ENCODE measurements around the gene ETS1. TPM values are rescaled to one million over a fixed set of nuclear protein-coding genes. Genes with fewer than 3 reads are reported as not detected.

Gene ETS1
- total RNA-seq, 1 donor from 2014 or later, result 3.0 TPM

DNA sequence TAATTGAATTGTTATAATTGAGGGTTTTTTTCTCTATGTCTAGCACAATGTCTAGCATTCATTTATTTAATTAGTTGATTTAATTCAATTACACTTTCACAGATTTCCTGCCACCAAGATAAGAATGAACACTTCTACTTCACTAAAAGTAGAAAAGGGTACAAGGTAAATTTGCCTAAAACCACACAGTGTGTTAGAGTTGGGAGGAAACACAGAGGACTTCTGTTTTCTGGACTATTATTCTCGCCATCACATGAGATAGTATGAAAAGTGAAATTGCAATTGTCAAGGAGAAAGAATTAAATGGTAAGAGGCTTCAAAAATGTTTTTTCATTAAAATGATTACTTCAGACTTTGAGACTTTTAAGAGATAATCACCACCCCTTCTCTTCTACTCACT lies 109.5 kb downstream of the ETS1 start:
- Mint-ChIP-seq H3K27me3 (peaks cover 60% of the 10 kb centered on the region), H3K9me3 (ENCODE audit: low read depth) (no peaks in the 10 kb centered on the region), H3K36me3 (ENCODE audit: insufficient read depth) (no peaks in the 10 kb centered on the region), H3K27ac (no peak overlapping the region), H3K4me1 (ENCODE audit: low read depth) (peaks cover 29% of the 10 kb centered on the region), H3K4me3 (ENCODE audit: low read depth) (no peak overlapping the region)
- TF ChIP-seq, protein P1, sequence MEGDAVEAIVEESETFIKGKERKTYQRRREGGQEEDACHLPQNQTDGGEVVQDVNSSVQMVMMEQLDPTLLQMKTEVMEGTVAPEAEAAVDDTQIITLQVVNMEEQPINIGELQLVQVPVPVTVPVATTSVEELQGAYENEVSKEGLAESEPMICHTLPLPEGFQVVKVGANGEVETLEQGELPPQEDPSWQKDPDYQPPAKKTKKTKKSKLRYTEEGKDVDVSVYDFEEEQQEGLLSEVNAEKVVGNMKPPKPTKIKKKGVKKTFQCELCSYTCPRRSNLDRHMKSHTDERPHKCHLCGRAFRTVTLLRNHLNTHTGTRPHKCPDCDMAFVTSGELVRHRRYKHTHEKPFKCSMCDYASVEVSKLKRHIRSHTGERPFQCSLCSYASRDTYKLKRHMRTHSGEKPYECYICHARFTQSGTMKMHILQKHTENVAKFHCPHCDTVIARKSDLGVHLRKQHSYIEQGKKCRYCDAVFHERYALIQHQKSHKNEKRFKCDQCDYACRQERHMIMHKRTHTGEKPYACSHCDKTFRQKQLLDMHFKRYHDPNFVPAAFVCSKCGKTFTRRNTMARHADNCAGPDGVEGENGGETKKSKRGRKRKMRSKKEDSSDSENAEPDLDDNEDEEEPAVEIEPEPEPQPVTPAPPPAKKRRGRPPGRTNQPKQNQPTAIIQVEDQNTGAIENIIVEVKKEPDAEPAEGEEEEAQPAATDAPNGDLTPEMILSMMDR (IDR thresholded peaks at IDR 0.05; ENCODE audit: unreplicated experiment), result no peak
- DNase-seq (ENCODE audit: low spot score, unreplicated experiment), result no peak

DNA sequence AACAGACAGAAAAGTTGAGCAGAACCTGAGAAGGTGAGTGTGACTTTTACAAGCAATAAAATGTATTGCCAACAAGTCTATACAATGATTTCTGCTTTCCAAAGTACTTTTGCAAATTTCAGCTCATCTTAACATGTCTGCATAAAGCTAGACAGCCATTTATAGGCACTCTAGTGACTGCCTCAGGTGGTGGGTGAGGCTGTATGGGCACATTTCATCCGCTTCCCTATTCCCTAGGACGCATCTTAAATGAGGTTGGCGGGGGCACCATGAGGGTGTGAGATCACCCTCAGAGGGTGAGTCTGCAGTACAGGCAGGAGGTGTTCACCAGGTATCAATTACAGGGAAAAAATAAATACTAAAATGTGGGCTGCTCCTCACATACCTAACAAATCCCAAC lies 110.1 kb downstream of the ETS1 start:
- Mint-ChIP-seq H3K27ac (peak overlapping the region; percentile 57), H3K4me3 (ENCODE audit: low read depth) (no peak overlapping the region), H3K9me3 (ENCODE audit: low read depth) (no peaks in the 10 kb centered on the region), H3K4me1 (ENCODE audit: low read depth) (peaks cover 32% of the 10 kb centered on the region), H3K27me3 (peaks cover 65% of the 10 kb centered on the region), H3K36me3 (ENCODE audit: insufficient read depth) (no peaks in the 10 kb centered on the region)
- DNase-seq (ENCODE audit: low spot score, unreplicated experiment), result no peak
- TF ChIP-seq, protein P1 (IDR thresholded peaks at IDR 0.05; ENCODE audit: unreplicated experiment), result no peak

DNA sequence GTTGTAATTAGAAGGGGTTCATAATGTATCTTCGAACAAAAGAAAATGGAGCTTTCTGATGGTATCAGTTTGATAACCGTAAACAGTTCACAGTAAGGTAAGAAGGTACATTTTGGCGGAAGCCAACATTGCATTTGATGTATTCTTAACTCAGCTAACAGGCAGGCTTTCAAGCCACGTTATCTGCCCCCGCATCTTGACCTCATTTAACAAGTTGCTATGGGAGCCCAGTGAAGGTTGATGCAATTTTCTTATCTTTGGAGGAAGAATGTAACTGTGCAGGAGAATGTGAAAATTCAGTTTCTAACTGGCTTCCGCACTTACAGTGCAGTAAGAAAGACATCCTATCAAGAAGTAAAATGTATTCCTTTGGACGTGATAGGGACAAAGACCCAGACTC lies 110.6 kb downstream of the ETS1 start:
- H3K27ac Mint-ChIP-seq, result peak overlapping the region; percentile 57
- no peak overlapping the region for H3K4me3 Mint-ChIP-seq (ENCODE audit: low read depth)
- H3K36me3 Mint-ChIP-seq (ENCODE audit: insufficient read depth), result no peaks in the 10 kb centered on the region
- TF ChIP-seq, protein P1 (IDR thresholded peaks at IDR 0.05; ENCODE audit: unreplicated experiment), result no peak
- no peak for DNase-seq (ENCODE audit: low spot score, unreplicated experiment)
- peaks cover 65% of the 10 kb centered on the region for H3K27me3 Mint-ChIP-seq
- no peaks in the 10 kb centered on the region for H3K9me3 Mint-ChIP-seq (ENCODE audit: low read depth)
- H3K4me1 Mint-ChIP-seq (ENCODE audit: low read depth), result peaks cover 35% of the 10 kb centered on the region

DNA sequence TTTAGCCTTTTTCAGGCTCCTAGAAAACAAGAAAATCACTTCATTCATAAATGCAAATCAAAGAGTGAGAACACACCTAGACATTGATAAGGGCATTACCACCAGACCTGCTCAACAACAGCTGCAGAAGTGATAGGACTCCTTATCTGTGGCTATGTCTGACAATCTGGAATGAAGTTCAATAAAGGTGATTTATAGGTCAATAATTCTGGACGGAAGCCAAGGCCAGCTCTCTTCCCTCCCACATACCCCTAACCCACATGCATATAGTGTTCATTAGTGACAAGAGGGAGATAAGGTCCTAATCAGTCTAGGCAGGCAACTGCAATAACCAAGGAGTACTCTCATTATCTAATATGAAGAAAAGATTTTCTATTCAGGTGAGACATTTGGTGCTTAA lies 111.3 kb downstream of the ETS1 start:
- no peaks in the 10 kb centered on the region for H3K9me3 Mint-ChIP-seq (ENCODE audit: low read depth)
- no peak for DNase-seq (ENCODE audit: low spot score, unreplicated experiment)
- no peak overlapping the region for H3K27ac Mint-ChIP-seq
- H3K4me1 Mint-ChIP-seq (ENCODE audit: low read depth), result peaks cover 35% of the 10 kb centered on the region
- H3K27me3 Mint-ChIP-seq, result peaks cover 69% of the 10 kb centered on the region
- TF ChIP-seq, protein P1 (IDR thresholded peaks at IDR 0.05; ENCODE audit: unreplicated experiment), result no peak
- no peak overlapping the region for H3K4me3 Mint-ChIP-seq (ENCODE audit: low read depth)
- H3K36me3 Mint-ChIP-seq (ENCODE audit: insufficient read depth), result no peaks in the 10 kb centered on the region

DNA sequence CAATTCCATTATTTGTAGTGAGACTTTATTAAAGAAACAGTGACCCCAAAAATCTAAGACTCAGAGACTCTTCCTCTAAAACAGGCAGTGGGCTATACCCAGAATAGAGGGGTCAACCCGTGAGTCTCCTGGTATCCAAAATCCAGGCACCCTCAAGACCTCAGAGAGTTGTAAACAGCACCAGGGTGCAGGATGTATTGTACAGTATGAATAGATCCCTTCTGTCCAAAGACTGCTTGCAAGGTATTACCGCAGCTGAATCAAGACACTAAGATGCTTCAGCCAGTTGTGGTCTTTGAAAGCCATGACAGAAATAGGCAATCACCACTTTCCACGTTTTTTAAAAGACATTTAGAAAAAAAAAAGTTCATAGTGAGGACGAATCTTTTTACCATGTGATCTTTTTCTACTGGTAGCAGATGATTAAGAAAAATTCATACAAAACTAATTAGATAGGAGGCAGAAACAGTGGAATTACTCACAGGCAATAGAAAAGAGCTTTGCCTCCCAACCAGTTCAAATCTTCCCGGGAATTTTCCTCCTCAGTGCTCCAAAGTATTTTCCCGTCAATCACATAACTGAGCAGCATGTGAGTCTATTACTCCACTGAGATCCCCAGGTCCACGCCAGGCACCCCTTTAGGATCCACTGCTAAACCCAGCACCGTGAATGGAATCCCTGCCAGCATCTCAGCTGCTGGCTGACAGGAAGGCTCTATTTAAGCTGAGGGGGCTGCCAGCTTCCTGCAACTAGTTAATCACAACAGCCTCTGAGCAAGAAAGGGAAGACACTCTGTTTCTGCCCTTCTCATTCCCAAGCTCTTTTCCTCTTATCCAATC lies 113.1 kb downstream of the ETS1 start:
- Mint-ChIP-seq H3K27me3 (peaks cover 56% of the 10 kb centered on the region), H3K9me3 (ENCODE audit: low read depth) (no peaks in the 10 kb centered on the region), H3K36me3 (ENCODE audit: insufficient read depth) (no peaks in the 10 kb centered on the region), H3K27ac (no peak overlapping the region), H3K4me3 (ENCODE audit: low read depth) (peak overlapping the region; percentile 17), H3K4me1 (ENCODE audit: low read depth) (peaks cover 30% of the 10 kb centered on the region)
- no peak for DNase-seq (ENCODE audit: low spot score, unreplicated experiment)
- TF ChIP-seq, protein P1 (IDR thresholded peaks at IDR 0.05; ENCODE audit: unreplicated experiment), result no peak
